Mesendoderm (in vitro differentiated cells): ENCODE results near the gene ZFP69.

Experiments
- DNase-seq: peaks from one replicate; pipeline ENCODE4 v3.0.0; 2013
- H2AK5ac ChIP-seq: 2 replicates; pipeline ENCODE4 v1.6.1; 2013; ENCODE audit warnings: low read length, inconsistent platforms
- H2BK120ac ChIP-seq: 2 replicates; pipeline ENCODE4 v1.6.1; 2013; ENCODE audit warnings: low read depth, mild to moderate bottlenecking, low read length, moderate library complexity, mixed read lengths
- H2BK15ac ChIP-seq: replicated peaks from 2 replicates; pipeline ENCODE4 v1.6.1; 2013; ENCODE audit warnings: low read depth, mild to moderate bottlenecking, moderate library complexity
- H2BK5ac ChIP-seq: 2 replicates; pipeline ENCODE4 v1.6.1; 2013; ENCODE audit warnings: low read length, inconsistent platforms
- H3K18ac ChIP-seq: 2 replicates; pipeline ENCODE4 v1.6.1; 2013; ENCODE audit warnings: mild to moderate bottlenecking, low read length, mixed read lengths
- H3K23ac ChIP-seq: one replicate; pipeline ENCODE4 v1.6.1; 2013; ENCODE audit warnings: low read length
- H3K27ac ChIP-seq: 2 replicates; pipeline ENCODE4 v1.5.1; 2013; ENCODE audit warnings: low read depth, mild to moderate bottlenecking, inconsistent platforms, low read length, moderate library complexity
- H3K27me3 ChIP-seq: 2 replicates; pipeline ENCODE4 v1.6.1; 2013; ENCODE audit warnings: low read length, control low read depth, mild to moderate bottlenecking, inconsistent platforms; ENCODE audit not compliant: insufficient read depth, poor library complexity
- H3K36me3 ChIP-seq: 2 replicates; pipeline ENCODE4 v1.6.1; 2013; ENCODE audit warnings: low read length, inconsistent platforms; ENCODE audit not compliant: control insufficient read depth, insufficient read depth
- H3K4ac ChIP-seq: one replicate; pipeline ENCODE4 v1.6.1; 2013; ENCODE audit warnings: low read depth, mild to moderate bottlenecking, low read length, moderate library complexity
- H3K4me1 ChIP-seq: 2 replicates; pipeline ENCODE4 v1.6.1; 2013; ENCODE audit warnings: low read depth, low read length, inconsistent platforms; ENCODE audit not compliant: control insufficient read depth
- H3K4me2 ChIP-seq: 2 replicates; pipeline ENCODE4 v1.6.1; 2013; ENCODE audit warnings: low read length
- H3K4me3 ChIP-seq: 2 replicates; pipeline ENCODE4 v1.5.1; 2013; ENCODE audit warnings: mild to moderate bottlenecking, low read length
- H3K56ac ChIP-seq: one replicate; pipeline ENCODE4 v1.6.1; 2013; ENCODE audit warnings: low read length
- H3K79me1 ChIP-seq: 2 replicates; pipeline ENCODE4 v1.6.1; 2013; ENCODE audit warnings: low read length, inconsistent platforms
- H3K79me2 ChIP-seq: 2 replicates; pipeline ENCODE4 v1.6.1; 2013; ENCODE audit warnings: mild to moderate bottlenecking, low read length; ENCODE audit not compliant: control insufficient read depth, insufficient read depth
- H3K9ac ChIP-seq: 2 replicates; pipeline ENCODE4 v1.6.1; 2013; ENCODE audit warnings: low read length, inconsistent platforms
- H4K5ac ChIP-seq: one replicate; pipeline ENCODE4 v1.6.1; 2013; ENCODE audit warnings: low read length
- H4K8ac ChIP-seq: one replicate; pipeline ENCODE4 v1.6.1; 2013; ENCODE audit warnings: low read depth, mild to moderate bottlenecking, control low read depth, low read length, moderate library complexity
- WGBS: extraction: QIAGEN DNeasy Blood & Tissue Kit; methylation state at CpG from one replicate; pipeline ENCODE4 v1.1.7; 2013; ENCODE audit warnings: low lambda C conversion rate, missing lambda C conversion rate; ENCODE audit not compliant: insufficient coverage; ENCODE audit errors: extremely low coverage; 5-methylcytosine and 5-hydroxymethylcytosine counted together

ZFP69 gene

DNA sequence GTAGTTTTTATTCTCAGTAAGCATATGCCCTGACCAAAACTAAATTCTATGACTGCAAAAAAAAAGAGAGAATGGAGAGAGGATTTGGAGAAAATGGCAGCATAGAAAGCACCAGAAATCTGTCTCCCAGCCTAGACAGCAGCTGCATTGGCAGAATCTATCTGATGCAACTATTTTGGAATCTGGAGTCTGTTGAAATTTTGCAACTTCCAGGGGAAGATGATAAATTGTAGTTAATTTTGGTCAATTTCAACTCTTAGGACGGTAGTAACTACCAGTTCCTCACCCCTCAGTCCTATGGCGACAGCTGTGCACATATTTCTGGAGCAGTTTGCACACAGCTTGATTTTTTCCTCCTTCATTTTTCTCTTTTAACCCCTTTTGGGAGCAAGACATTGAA lies 42.4 kb downstream of the ZFP69 start:
- Histone ChIP-seq H2BK15ac (no peak overlapping the region), H3K79me1 (no peaks in the 10 kb centered on the region), H3K4ac (no peak overlapping the region), H3K27me3 (no peaks in the 10 kb centered on the region), H4K8ac (no peak overlapping the region), H3K56ac (no peak overlapping the region), H3K23ac (no peak overlapping the region), H2BK5ac (no peak overlapping the region), H3K9ac (no peak overlapping the region), H2AK5ac (no peak overlapping the region), H3K4me1 (no peaks in the 10 kb centered on the region), H3K18ac (no peak overlapping the region), H3K36me3 (peaks cover 2% of the 10 kb centered on the region), H4K5ac (no peak overlapping the region), H3K27ac (no peak overlapping the region), H2BK120ac (no peak overlapping the region), H3K4me2 (no peak overlapping the region), H3K79me2 (no peaks in the 10 kb centered on the region), H3K4me3 (no peak overlapping the region)
- no CpG with 5 or more reads among the region's 2 CpGs for WGBS
- no peak for DNase-seq

DNA sequence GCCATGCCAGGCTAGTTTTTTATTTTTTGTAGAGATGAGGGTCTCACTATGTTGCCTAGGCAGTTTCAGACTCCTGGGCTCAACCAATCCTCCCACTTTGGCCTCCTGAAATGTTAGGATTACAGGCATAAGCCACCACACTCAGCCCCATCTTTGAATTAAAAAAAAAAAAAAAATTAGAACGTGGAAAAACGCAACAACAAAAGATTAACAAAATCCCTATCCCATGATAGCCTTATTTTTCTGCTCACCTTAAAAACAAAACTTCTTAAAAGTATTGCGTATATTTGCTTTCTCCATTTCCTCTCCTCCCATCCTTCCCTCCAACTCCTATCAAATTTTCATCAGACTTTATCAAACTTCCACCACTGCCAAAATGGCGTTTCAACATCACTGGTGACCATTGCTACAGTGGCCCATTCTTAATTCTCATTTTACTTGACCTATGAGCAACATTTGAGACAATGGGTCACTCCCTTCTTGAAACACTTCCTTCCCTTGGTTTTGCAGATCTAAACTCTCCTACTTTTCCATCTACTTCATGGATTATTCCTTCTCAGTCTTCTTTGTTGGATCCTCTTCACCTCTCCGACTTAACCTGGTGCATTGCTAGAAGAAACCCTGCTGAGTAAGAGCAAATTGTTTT lies 53.8 kb downstream of the ZFP69 start:
- Histone ChIP-seq H3K79me2 (no peaks in the 10 kb centered on the region), H3K4ac (no peak overlapping the region), H3K4me3 (peak overlapping the region; percentile 54), H3K27ac (no peak overlapping the region), H2BK15ac (no peak overlapping the region), H3K23ac (no peak overlapping the region), H3K4me2 (peak overlapping the region; percentile 61), H3K4me1 (no peaks in the 10 kb centered on the region), H2AK5ac (no peak overlapping the region), H4K8ac (peak overlapping the region; percentile 81), H3K36me3 (no peaks in the 10 kb centered on the region), H2BK120ac (no peak overlapping the region), H3K79me1 (no peaks in the 10 kb centered on the region), H2BK5ac (no peak overlapping the region), H4K5ac (peak overlapping the region; percentile 90), H3K27me3 (no peaks in the 10 kb centered on the region), H3K9ac (peak overlapping the region; percentile 77), H3K56ac (peak overlapping the region; percentile 66), H3K18ac (peak overlapping the region; percentile 60)
- no peak for DNase-seq
- WGBS, result 100% methylated on average over 1 of the region's 5 CpGs

DNA sequence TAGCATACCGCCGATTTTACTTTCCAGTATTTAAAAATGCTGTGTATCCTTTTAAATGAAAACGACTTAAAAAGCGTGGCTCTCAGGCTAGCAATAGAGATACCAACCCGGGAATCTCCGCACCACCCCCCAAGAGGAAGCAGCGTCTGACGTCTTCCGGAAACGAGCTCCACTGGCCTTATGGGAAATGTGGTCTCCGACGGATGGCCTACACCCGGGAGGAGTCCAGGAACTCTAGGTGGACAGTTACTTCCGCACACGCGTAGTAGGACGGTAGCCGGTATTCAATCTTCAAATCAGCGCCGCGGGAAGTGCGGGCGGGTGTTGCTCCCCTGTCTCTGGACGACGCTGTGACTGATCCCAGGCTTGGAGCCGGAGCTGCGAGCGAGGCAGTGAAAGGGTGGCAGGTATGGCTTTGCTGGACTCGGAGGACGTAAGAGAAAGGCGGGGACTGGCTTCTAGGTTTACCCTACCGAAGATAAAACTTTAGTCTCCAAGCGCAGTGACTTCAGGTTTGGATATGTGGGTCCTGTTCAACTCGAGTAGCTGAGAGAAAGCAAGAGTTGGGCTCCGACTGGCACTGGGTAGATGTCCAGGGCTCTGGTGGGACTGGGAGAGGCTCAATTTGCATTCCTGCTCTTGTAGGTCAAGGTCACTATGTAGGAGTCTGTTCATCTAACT lies 54.4 kb downstream of the ZFP69 start, which contains the start of gene ZNF684:
TSS of gene ZNF684 (plus strand) at position 257 of the 681 bp plus-strand sequence. CDS start 1,530 bp downstream, outside the sequence.
- Histone ChIP-seq H3K4ac (peak within 1 kb of the TSS; percentile 22), H3K9ac (peak within 1 kb of the TSS; percentile 80), H3K23ac (no peak within 1 kb of the TSS), H3K18ac (peak within 1 kb of the TSS; percentile 60), H3K27ac (no peak within 1 kb of the TSS), H4K8ac (peak within 1 kb of the TSS; percentile 81), H3K4me2 (peak within 1 kb of the TSS; percentile 61), H3K56ac (peak within 1 kb of the TSS; percentile 90), H3K79me1 (no peaks in the 10 kb centered on the region), H2AK5ac (no peak within 1 kb of the TSS), H3K27me3 (no peaks in the 10 kb centered on the region), H3K36me3 (no peaks in the 10 kb centered on the region), H3K4me3 (peak within 1 kb of the TSS; percentile 58), H2BK5ac (no peak within 1 kb of the TSS), H4K5ac (peak within 1 kb of the TSS; percentile 90), H2BK120ac (no peak within 1 kb of the TSS), H3K4me1 (no peaks in the 10 kb centered on the region), H3K79me2 (no peaks in the 10 kb centered on the region), H2BK15ac (no peak within 1 kb of the TSS)
- whole genome bisulfite sequencing, result no CpG with 5 or more reads among the region's 35 CpGs
- peak; percentile 97 for DNase-seq

DNA sequence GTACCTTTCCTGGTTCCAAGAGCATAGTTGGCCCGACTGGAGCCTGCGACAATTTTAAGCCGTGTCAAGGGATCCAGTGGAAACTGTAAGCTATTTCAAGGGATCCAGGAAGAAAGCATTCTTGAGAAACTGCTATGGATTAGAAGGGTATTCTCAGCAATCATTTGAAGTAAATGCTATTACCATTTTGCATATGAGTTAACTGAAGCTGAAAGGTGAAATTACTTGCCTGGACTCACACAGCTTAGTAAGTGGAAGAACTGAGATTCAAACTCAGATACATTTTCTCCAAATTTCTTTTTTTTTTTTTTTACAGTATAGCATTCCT lies 54.9 kb downstream of the ZFP69 start:
- Histone ChIP-seq H3K4me3 (peak overlapping the region; percentile 58), H3K79me1 (no peaks in the 10 kb centered on the region), H3K27ac (no peak overlapping the region), H4K8ac (no peak overlapping the region), H2BK120ac (no peak overlapping the region), H2BK5ac (no peak overlapping the region), H3K18ac (no peak overlapping the region), H3K79me2 (no peaks in the 10 kb centered on the region), H3K4ac (peak overlapping the region; percentile 22), H3K36me3 (no peaks in the 10 kb centered on the region), H3K23ac (no peak overlapping the region), H3K9ac (peak overlapping the region; percentile 80), H2BK15ac (no peak overlapping the region), H3K4me1 (no peaks in the 10 kb centered on the region), H3K27me3 (no peaks in the 10 kb centered on the region), H3K4me2 (peak overlapping the region; percentile 42), H2AK5ac (no peak overlapping the region), H4K5ac (no peak overlapping the region), H3K56ac (peak overlapping the region; percentile 90)
- WGBS, result no CpG with 5 or more reads among the region's 3 CpGs
- no peak for DNase-seq

DNA sequence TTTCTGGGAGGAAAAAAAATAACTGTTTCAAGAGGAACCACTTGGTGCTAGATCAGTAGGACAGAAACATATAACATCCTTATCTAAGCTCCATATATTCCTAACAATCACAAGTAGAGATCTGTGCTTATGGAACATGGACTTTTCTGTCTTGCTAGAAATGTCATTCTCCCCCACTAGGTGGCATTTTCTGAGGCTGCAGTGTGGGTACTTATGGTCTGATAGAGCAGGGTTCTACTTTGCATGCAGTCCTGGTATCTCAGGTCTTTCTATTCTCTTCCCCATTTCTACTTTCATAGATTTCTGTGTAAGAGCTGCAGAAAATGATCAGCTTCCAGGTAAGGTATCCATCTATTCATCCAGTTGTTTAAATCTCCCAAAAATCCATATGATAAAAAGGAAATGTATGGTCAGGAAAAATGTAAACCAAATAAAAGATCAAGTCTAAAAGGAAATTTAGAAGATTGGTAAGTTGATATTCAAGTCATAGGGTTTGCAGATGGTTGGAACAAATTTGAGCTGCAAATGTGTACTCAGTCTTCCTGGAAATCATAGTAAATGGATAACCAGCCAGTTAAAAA lies 55.8 kb downstream of the ZFP69 start:
- no peak overlapping the region for H3K27ac ChIP-seq
- no peaks in the 10 kb centered on the region for H3K79me2 ChIP-seq
- no peaks in the 10 kb centered on the region for H3K27me3 ChIP-seq
- no peaks in the 10 kb centered on the region for H3K4me1 ChIP-seq
- no peaks in the 10 kb centered on the region for H3K79me1 ChIP-seq
- H2AK5ac ChIP-seq, result no peak overlapping the region
- H2BK120ac ChIP-seq, result no peak overlapping the region
- H3K4ac ChIP-seq, result no peak overlapping the region
- no peak overlapping the region for H4K5ac ChIP-seq
- H3K56ac ChIP-seq, result no peak overlapping the region
- no peak overlapping the region for H2BK15ac ChIP-seq
- no peak overlapping the region for H3K4me3 ChIP-seq
- H2BK5ac ChIP-seq, result no peak overlapping the region
- no peak overlapping the region for H3K23ac ChIP-seq
- no peak overlapping the region for H3K18ac ChIP-seq
- H3K4me2 ChIP-seq, result no peak overlapping the region
- no peak overlapping the region for H3K9ac ChIP-seq
- no peak overlapping the region for H4K8ac ChIP-seq
- no peaks in the 10 kb centered on the region for H3K36me3 ChIP-seq
- DNase-seq, result peak; percentile 73
